HG02588 (cell line): ENCODE data around the gene CTSV.
A peak's percentile ranks its signal among the peaks of the same experiment; 100 is the strongest.
"Not testable (repeated sequence)": the region's sequence is repeated elsewhere in the genome, so short reads cannot be mapped to it uniquely, and the experiment has no call there.

ENCODE experiments used
- ATAC-seq: cut with Tn5 transposase; IDR thresholded peaks from one replicate; pipeline ENCODE4 v1.9.1; 2021; ENCODE audit warnings: mild to moderate bottlenecking, moderate library complexity; ENCODE audit not compliant: unreplicated experiment

The CTSV gene

GRCh38 chr9:97038611-97039513 is at the start of gene CTSV:
Gene CTSV, minus strand, starts transcription at chr9:97039142. Its CDS starts 1,099 bp downstream, at chr9:97038043.
- ATAC-seq: peak; percentile 98

GRCh38 chr9:97087668-97088215 is 48.8 kb upstream of the CTSV start:
- not testable (repeated sequence) for ATAC-seq

- not testable (repeated sequence) for ATAC-seq
These were observed 45.6 kb upstream of the CTSV start for GRCh38 chr9:97084562-97084991.

GRCh38 chr9:97078362-97078761 is 39.4 kb upstream of the CTSV start:
- no peak for ATAC-seq

- no peak for ATAC-seq
These were observed 38.7 kb upstream of the CTSV start for GRCh38 chr9:97077452-97078295.

GRCh38 chr9:97076731-97077451 is 37.9 kb upstream of the CTSV start:
- not testable (repeated sequence) for ATAC-seq

GRCh38 chr9:97076238-97076637 is 37.3 kb upstream of the CTSV start:
- ATAC-seq: no peak

- no peak for ATAC-seq
These were observed 36.5 kb upstream of the CTSV start for GRCh38 chr9:97075289-97075985.

GRCh38 chr9:97073506-97073905 is 34.6 kb upstream of the CTSV start:
- no peak for ATAC-seq

- no peak for ATAC-seq
These were observed 33.4 kb upstream of the CTSV start for GRCh38 chr9:97072285-97072776.

- not testable (repeated sequence) for ATAC-seq
These were observed 31.4 kb upstream of the CTSV start for GRCh38 chr9:97070325-97070724.

GRCh38 chr9:97067490-97067889 is 28.5 kb upstream of the CTSV start:
- ATAC-seq: no peak

- ATAC-seq: no peak
These were observed 25.2 kb upstream of the CTSV start for GRCh38 chr9:97064176-97064575.

- no peak for ATAC-seq
These were observed 21.9 kb upstream of the CTSV start for GRCh38 chr9:97060796-97061195.

GRCh38 chr9:97059626-97060025 is 20.7 kb upstream of the CTSV start:
- no peak for ATAC-seq

- no peak for ATAC-seq
These were observed 18.7 kb upstream of the CTSV start for GRCh38 chr9:97057651-97058050.

- not testable (repeated sequence) for ATAC-seq
These were observed 16.9 kb upstream of the CTSV start for GRCh38 chr9:97055891-97056290.

- ATAC-seq: no peak
These were observed 14.8 kb upstream of the CTSV start for GRCh38 chr9:97053717-97054116.

- no peak for ATAC-seq
These were observed 13.8 kb upstream of the CTSV start for GRCh38 chr9:97052735-97053134.

GRCh38 chr9:97046228-97046627 is 7.3 kb upstream of the CTSV start:
- no peak for ATAC-seq
